Measurements from ENCODE around the gene DLX3. TPM values are rescaled to one million over a fixed set of nuclear protein-coding genes. Genes with fewer than 3 reads are reported as not detected.

The DLX3 gene
- polyA plus RNA-seq, 2 of the 4 experiments (the other 2 are of a cell fraction) = 0.17 TPM; not detected in 1

GRCh38 chr17:50026837-50027171 is 31.8 kb upstream of the DLX3 start (continued):
- no peak for TF ChIP-seq HMGXB4 (CRISPR knock-in tag; IDR thresholded peaks at IDR 0.05; ENCODE audit: borderline replicate concordance)
- no peak for TF ChIP-seq JUNB (IDR thresholded peaks at IDR 0.05)

DNA sequence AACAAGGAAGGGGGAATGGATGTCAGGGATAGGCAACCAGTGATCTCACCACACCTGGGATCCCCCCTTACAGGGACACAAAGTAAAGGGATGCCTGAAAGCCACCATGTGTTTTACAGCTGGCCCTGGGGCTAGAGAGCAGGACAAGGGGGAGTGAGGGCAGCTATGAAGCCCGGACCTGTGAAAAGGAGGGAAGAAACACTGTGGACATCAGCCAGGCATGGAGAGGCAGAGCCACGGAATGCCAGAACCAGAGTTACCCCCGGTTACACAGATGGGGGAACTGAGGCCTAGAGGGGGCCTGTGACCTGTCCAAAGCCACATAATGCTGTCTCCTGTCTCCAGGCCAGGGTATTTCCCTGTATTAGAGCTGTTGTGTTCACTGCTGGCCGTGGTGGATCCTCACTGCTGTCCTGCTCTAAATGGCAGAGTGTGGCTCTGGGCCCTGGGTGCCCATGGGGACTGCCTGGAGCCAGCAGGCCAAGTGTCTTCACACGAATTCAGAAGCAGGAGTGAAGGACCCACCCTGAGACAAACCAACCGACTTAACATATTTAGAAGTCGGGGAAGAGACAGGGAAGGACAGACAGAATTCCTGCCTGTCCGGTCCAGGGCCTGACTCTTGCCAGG is 31.1 kb upstream of the DLX3 start:
- WGBS (ENCODE audit: missing lambda C conversion rate) = 54% methylated on average over 8 of the region's 8 CpGs
- H3K27ac ChIP-seq = peak overlapping the region; percentile 94 to 99
- H3K4me2 ChIP-seq = peak overlapping the region; percentile 89

DNA sequence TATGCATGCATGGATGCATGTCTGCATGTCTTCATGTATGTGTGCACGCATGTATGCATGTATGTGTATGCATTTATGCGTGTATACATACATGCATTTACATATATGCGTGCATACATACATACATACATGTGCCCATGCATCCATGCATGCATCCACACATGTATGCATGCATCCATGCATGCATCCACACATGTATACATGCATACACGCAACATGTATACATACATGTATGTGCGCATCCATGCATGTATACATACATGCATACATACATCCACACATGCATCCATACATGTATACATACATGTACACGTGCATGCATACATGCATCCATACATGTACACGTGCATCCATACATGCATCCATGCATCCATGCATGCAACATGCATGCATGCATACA is 29.8 kb upstream of the DLX3 start:
- no peak for ATAC-seq
- TF ChIP-seq SMC3 (IDR thresholded peaks at IDR 0.05) = no peak
- TF ChIP-seq CHD2 (IDR thresholded peaks at IDR 0.05; ENCODE audit: low read length, partially characterized antibody) = no peak
- TF ChIP-seq BCL3 (IDR thresholded peaks at IDR 0.05) = no peak
- TF ChIP-seq ZFP36 (IDR thresholded peaks at IDR 0.05; ENCODE audit: borderline replicate concordance, partially characterized antibody) = no peak
- no peak for TF ChIP-seq HOXA7 (CRISPR knock-in tag; IDR thresholded peaks at IDR 0.05)
- TF ChIP-seq FOSL2 (IDR thresholded peaks at IDR 0.05) = no peak
- no peak for TF ChIP-seq FOSL2 (CRISPR knock-in tag; IDR thresholded peaks at IDR 0.05)
- TF ChIP-seq NFE2L2 (conservative IDR thresholded peaks at IDR 0.05; ENCODE audit: low read length) = no peak
- no peak for TF ChIP-seq RCOR1 (IDR thresholded peaks at IDR 0.05; ENCODE audit: low read depth, low read length)
- no peak for TF ChIP-seq KDM5A (IDR thresholded peaks at IDR 0.05)
- TF ChIP-seq, protein P1, sequence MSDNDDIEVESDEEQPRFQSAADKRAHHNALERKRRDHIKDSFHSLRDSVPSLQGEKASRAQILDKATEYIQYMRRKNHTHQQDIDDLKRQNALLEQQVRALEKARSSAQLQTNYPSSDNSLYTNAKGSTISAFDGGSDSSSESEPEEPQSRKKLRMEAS (IDR thresholded peaks at IDR 0.05) = no peak
- no peak for TF ChIP-seq NR3C1 (IDR thresholded peaks at IDR 0.05)
- TF ChIP-seq POLR2A (IDR thresholded peaks at IDR 0.05; ENCODE audit: low read length) = no peak
- Histone ChIP-seq H3K4me3 (no peak overlapping the region), H3K4me1 (peaks cover 37% of the 10 kb centered on the region), H3K27ac (no peak overlapping the region), H3K4me2 (no peak overlapping the region), H3K9me3 (no peaks in the 10 kb centered on the region)
- peak; percentile 87 for FAIRE-seq
- DNase-seq (ENCODE audit: low read depth in 1 of 2, low spot score in 1 of 2) = no peak
- POLR2A ChIA-PET = interaction anchor here (0.6 kb wide), 1 partner anchor 36 kb away, joined by 3 read pairs; no protein-coding TSS in a partner anchor
- CTCF ChIA-PET = interaction anchor here (4.0 to 9.1 kb wide), 7 partner anchors 10 to 68 kb away, joined by 40 to 473 read pairs (median 177); partner anchors contain the start of genes DLX3, ITGA3 and PDK2
- 35% methylated on average over 7 of the region's 7 CpGs for WGBS (ENCODE audit: missing lambda C conversion rate)

More for the DNA sequence above, 31.1 kb upstream of the DLX3 start:
- POLR2A ChIA-PET = interaction anchor here (0.9 to 4.9 kb wide), 6 partner anchors 29 to 68 kb away, joined by 4 to 140 read pairs (median 10); partner anchors contain the start of gene ITGA3
- FAIRE-seq (no peak), DNase-seq (ENCODE audit: low read depth in 1 of 2, low spot score in 1 of 2) (no peak), ATAC-seq (no peak)
- CTCF ChIA-PET = interaction anchor here (0.6 to 9.1 kb wide), 31 partner anchors 11 to 317 kb away, joined by 3 to 473 read pairs (median 5); partner anchors contain the start of genes DLX3, ITGA3, PDK2 and SGCA
- TF ChIP-seq SREBF2 (IDR thresholded peaks at IDR 0.05) = no peak
- TF ChIP-seq EHF (CRISPR knock-in tag; IDR thresholded peaks at IDR 0.05) = no peak
- TF ChIP-seq HOXB13 (CRISPR knock-in tag; IDR thresholded peaks at IDR 0.05; ENCODE audit: low read depth) = no peak
- TF ChIP-seq HDAC2 (IDR thresholded peaks at IDR 0.05) = no peak
- TF ChIP-seq HOXA7 (CRISPR knock-in tag; IDR thresholded peaks at IDR 0.05) = no peak
- no peak for TF ChIP-seq RNF2 (IDR thresholded peaks at IDR 0.05; ENCODE audit: borderline replicate concordance, low read depth)
- TF ChIP-seq MAFK (IDR thresholded peaks at IDR 0.05; ENCODE audit: partially characterized antibody) = no peak
- TF ChIP-seq CHD2 (IDR thresholded peaks at IDR 0.05; ENCODE audit: low read length, partially characterized antibody) = no peak
- no peak for TF ChIP-seq MAZ (IDR thresholded peaks at IDR 0.05; ENCODE audit: borderline replicate concordance, low read depth, low read length)
- no peak for TF ChIP-seq FOSL2 (IDR thresholded peaks at IDR 0.05)
- TF ChIP-seq FOSL2 (CRISPR knock-in tag; IDR thresholded peaks at IDR 0.05) = no peak
- TF ChIP-seq PHF8 (IDR thresholded peaks at IDR 0.05; ENCODE audit: borderline replicate concordance, low read depth) = no peak
- TF ChIP-seq TFCP2L1 (CRISPR knock-in tag; IDR thresholded peaks at IDR 0.05) = no peak
- no peak for TF ChIP-seq EP300 (IDR thresholded peaks at IDR 0.05)
- TF ChIP-seq CBX8 (IDR thresholded peaks at IDR 0.05) = no peak
- no peak; a peak in 1 of 5 replicates for TF ChIP-seq RAD21 (conservative IDR thresholded peaks at IDR 0.05 in 1 of 2, IDR thresholded peaks at IDR 0.05 in 1 of 2)
- no peak for TF ChIP-seq HEYL (CRISPR knock-in tag; IDR thresholded peaks at IDR 0.05)
- no peak for TF ChIP-seq POLR2A (IDR thresholded peaks at IDR 0.05; ENCODE audit: low read length)
- TF ChIP-seq POLR2AphosphoS2 (conservative IDR thresholded peaks at IDR 0.05; ENCODE audit: low read length) = no peak
- no peak for TF ChIP-seq EHMT2 (IDR thresholded peaks at IDR 0.05; ENCODE audit: low read depth)
- TF ChIP-seq SMC3 (IDR thresholded peaks at IDR 0.05) = no peak
- H3K4me3 ChIP-seq = no peak overlapping the region; the same call in 2 of the 3 replicates
- H3K9me3 ChIP-seq = no peaks in the 10 kb centered on the region
- H3K4me1 ChIP-seq = peaks cover 42% of the 10 kb centered on the region

Data from A549 (cell line).